Measurements from ENCODE around the gene ALKBH5.

- TF ChIP-seq CTCF (IDR thresholded peaks at IDR 0.05) (no peak), POLR2A (IDR thresholded peaks at IDR 0.05) (no peak)
Observed at GRCh38 chr17:18251204-18251603, 67.6 kb downstream of the ALKBH5 start.

All from heart left ventricle (tissue), 13 donors.